K562 (cell line): ENCODE data around the gene ACTRT3. TPM values are rescaled to one million over a fixed set of nuclear protein-coding genes. Genes with fewer than 3 reads are reported as not detected.

Experiments used
- ADNP ChIP-seq: fragments of 200-800 bp; sonication (Bioruptor generic); IDR thresholded peaks from 2 replicates; pipeline ENCODE4 v1.6.1; 2016; ENCODE audit warnings: missing genetic modification characterization, missing compliant biosample characterization
- ARID2 ChIP-seq: fragments of 450-650 bp; IDR thresholded peaks from 2 replicates; pipeline ENCODE4 v1.6.1; 2017; ENCODE audit warnings: antibody characterized with exemption, mild to moderate bottlenecking
- BRCA1 ChIP-seq, 2 experiments: fragments of 450-650 bp in 1 of 2; sonication (generic) in 1 of 2; formaldehyde crosslinking in 1 of 2; IDR thresholded peaks; 2 replicates each; pipeline versions ENCODE4 v1.5.0 to v1.6.1; 2017 to 2020; ENCODE audit warnings: mild to moderate bottlenecking in 1 of 2, missing genetic modification reagents in 1 of 2
- CBFA2T3 ChIP-seq: fragments of 450-650 bp; IDR thresholded peaks from 2 replicates; pipeline ENCODE4 v1.6.1; 2017
- CBFB ChIP-seq: sonication (generic); formaldehyde crosslinking; IDR thresholded peaks from 2 replicates; pipeline ENCODE4 v1.4.0; 2020; ENCODE audit warnings: mild to moderate bottlenecking, missing genetic modification reagents
- CCNT2 ChIP-seq: IDR thresholded peaks from 2 replicates; pipeline ENCODE4 v1.6.1; 2011; ENCODE audit warnings: borderline replicate concordance, low read depth, mild to moderate bottlenecking, moderate library complexity, mixed read lengths, low read length; ENCODE audit not compliant: insufficient read length; ENCODE audit errors: extremely low read depth
- COPS2 ChIP-seq: fragments of 450-650 bp; conservative IDR thresholded peaks from 2 replicates; pipeline ENCODE4 v1.6.1; 2016; ENCODE audit warnings: mild to moderate bottlenecking, moderate library complexity
- CTBP1 ChIP-seq: fragments of 450-650 bp; IDR thresholded peaks from 2 replicates; pipeline ENCODE4 v1.6.1; 2016; ENCODE audit warnings: borderline replicate concordance
- DPF2 ChIP-seq: fragments of 450-650 bp; IDR thresholded peaks from 2 replicates; pipeline ENCODE4 v1.6.1; 2016
- FOXJ2 ChIP-seq: fragments of 200-800 bp; sonication (Bioruptor generic); IDR thresholded peaks from 2 replicates; pipeline ENCODE4 v1.6.1; 2016; ENCODE audit warnings: missing genetic modification characterization, missing compliant biosample characterization
- MAZ ChIP-seq, 2 experiments: fragments of 450-650 bp in 1 of 2; sonication (generic) in 1 of 2; formaldehyde crosslinking; IDR thresholded peaks in 1 of 2; conservative IDR thresholded peaks in 1 of 2; 2 replicates each; pipeline versions ENCODE4 v1.4.0 to v1.5.0; 2020; ENCODE audit warnings: mild to moderate bottlenecking in 1 of 2, missing genetic modification reagents in 1 of 2
- MED1 ChIP-seq: sonication (generic); formaldehyde crosslinking; IDR thresholded peaks from 2 replicates; pipeline ENCODE4 v1.8.1; 2023; ENCODE audit warnings: missing genetic modification reagents, borderline replicate concordance
- MXI1 ChIP-seq: IDR thresholded peaks from 2 replicates; pipeline ENCODE4 v1.6.1; 2011; ENCODE audit warnings: low read depth, mild to moderate bottlenecking, improper control_type of control experiment, low read length
- PPARD ChIP-seq: fragments of 250-450 bp; sonication (Bioruptor Pico); IDR thresholded peaks from 2 replicates; pipeline ENCODE4 v1.8.0; 2022; ENCODE audit warnings: inconsistent platforms, mild to moderate bottlenecking, moderate library complexity
- PRMT5 ChIP-seq: sonication (generic); formaldehyde crosslinking; IDR thresholded peaks from 2 replicates; pipeline ENCODE4 v1.5.0; 2020; ENCODE audit warnings: missing genetic modification reagents
- PTRF ChIP-seq: fragments of 450-650 bp; IDR thresholded peaks from 2 replicates; pipeline ENCODE4 v1.6.1; 2016; ENCODE audit warnings: mild to moderate bottlenecking, missing genetic modification characterization, missing compliant biosample characterization
- PURB ChIP-seq: sonication (generic); formaldehyde crosslinking; IDR thresholded peaks from 2 replicates; pipeline ENCODE4 v1.9.0; 2021; ENCODE audit warnings: low read depth, mild to moderate bottlenecking, missing genetic modification reagents
- RNF2 ChIP-seq: sonication (generic); IDR thresholded peaks from 2 replicates; pipeline ENCODE4 v1.6.1; 2016
- SMAD4 ChIP-seq: fragments of 250-450 bp; sonication (Bioruptor Pico); conservative IDR thresholded peaks from 2 replicates; pipeline ENCODE4 v1.8.0; 2021; ENCODE audit warnings: inconsistent platforms, mild to moderate bottlenecking, moderate library complexity
- SNIP1 ChIP-seq: fragments of 450-650 bp; IDR thresholded peaks from 2 replicates; pipeline ENCODE4 v1.7.1; 2017; ENCODE audit warnings: low read depth, mild to moderate bottlenecking
- STAT5A ChIP-seq: IDR thresholded peaks from 2 replicates; pipeline ENCODE4 v1.6.1; 2012; ENCODE audit warnings: low read length, inconsistent platforms, borderline replicate concordance
- ZSCAN29 ChIP-seq: fragments of 450-650 bp; IDR thresholded peaks from 2 replicates; pipeline ENCODE4 v1.6.1; 2017
- polyA plus RNA-seq, 8 experiments: library from polyadenylated mRNA; depleted of rRNA in 4 of 8; stranded (reverse) in 5 of 8; unstranded in 3 of 8; fragments of >200 nt; fragmentation: Nextera tagmentation in 2 of 8; fragmentation: Illumina TruSeq in 1 of 8; extraction: Ambion mirVana in 2 of 8; extraction: Trizol in 1 of 8; gene quantifications; 2 replicates each; pipeline versions ENCODE4 v1.2.1 to v1.2.3, GENCODE V29; 2011 to 2014; ENCODE audit warnings: inconsistent platforms in 1 of 8, missing spikeins in 1 of 8
- total RNA-seq, 7 experiments: library from RNA; depleted of rRNA in 6 of 7; stranded (reverse); fragments of >200 nt in 6 of 7; fragmentation: Illumina TruSeq in 2 of 7; extraction: Trizol in 2 of 7; gene quantifications; 2 replicates each; pipeline versions ENCODE4 v1.2.1 to v1.2.3, GENCODE V29; 2011 to 2021; ENCODE audit warnings: low replicate concordance in 1 of 7
- TF ChIP-seq, protein P1 (sequence below): sonication (generic); formaldehyde crosslinking; IDR thresholded peaks from 2 replicates; pipeline ENCODE4 v1.8.0; 2022; ENCODE audit warnings: mild to moderate bottlenecking, missing genetic modification reagents, borderline replicate concordance
- TF ChIP-seq, protein P2 (sequence below), 2 experiments: IDR thresholded peaks in 1 of 2; conservative IDR thresholded peaks in 1 of 2; 2 replicates each; pipeline ENCODE4 v1.6.1; 2016; ENCODE audit warnings: low read depth in 2 of 2, mild to moderate bottlenecking in 1 of 2, missing compliant biosample characterization in 1 of 2, missing genetic modification characterization in 1 of 2, moderate library complexity in 1 of 2
- TF ChIP-seq, protein P3 (sequence below): fragments of 450-650 bp; IDR thresholded peaks from 2 replicates; pipeline ENCODE4 v1.6.1; 2016; ENCODE audit warnings: low read depth, mild to moderate bottlenecking, moderate library complexity

Gene ACTRT3
- total and polyA plus RNA-seq, 9 of the 15 experiments (the other 6 are each of a cell fraction or from before 2014, with no cell fraction given), result 0.06 to 0.11 (median 0.07) TPM; not detected in 5

DNA sequence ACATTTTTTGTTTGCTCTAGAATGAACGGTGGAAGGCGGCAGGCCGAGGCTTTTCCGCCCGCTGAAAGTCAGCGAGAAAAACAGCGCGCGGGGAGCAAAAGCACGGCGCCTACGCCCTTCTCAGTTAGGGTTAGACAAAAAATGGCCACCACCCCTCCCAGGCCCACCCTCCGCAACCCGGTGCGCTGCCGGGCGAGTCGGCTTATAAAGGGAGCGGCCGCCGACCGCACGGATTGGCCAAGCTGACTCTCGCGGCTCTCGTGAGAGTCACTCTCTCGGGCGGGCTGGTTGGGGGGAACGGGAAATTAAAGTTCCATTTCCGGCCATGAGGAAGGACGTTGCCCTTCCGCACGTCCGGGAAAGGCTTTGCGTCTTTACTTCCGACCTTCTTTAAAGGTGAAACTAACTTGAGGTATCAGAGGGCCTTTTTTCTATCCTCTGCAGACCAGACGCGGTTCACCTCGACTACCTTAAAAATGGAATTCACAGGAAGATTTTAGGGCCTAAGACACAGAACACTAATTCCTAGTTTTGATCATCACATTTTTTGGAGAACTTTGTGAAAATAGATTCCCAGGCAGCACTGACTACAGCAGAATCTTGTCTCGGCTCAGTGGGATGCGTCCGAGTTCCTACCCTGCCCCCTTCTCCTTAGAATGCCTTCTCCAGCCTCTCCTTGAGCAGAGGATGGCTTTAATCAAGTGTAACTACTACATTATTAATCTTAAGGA, 4.3 kb downstream of the ACTRT3 start, which contains the start of gene TERC (continued):
- TF ChIP-seq, protein P1, sequence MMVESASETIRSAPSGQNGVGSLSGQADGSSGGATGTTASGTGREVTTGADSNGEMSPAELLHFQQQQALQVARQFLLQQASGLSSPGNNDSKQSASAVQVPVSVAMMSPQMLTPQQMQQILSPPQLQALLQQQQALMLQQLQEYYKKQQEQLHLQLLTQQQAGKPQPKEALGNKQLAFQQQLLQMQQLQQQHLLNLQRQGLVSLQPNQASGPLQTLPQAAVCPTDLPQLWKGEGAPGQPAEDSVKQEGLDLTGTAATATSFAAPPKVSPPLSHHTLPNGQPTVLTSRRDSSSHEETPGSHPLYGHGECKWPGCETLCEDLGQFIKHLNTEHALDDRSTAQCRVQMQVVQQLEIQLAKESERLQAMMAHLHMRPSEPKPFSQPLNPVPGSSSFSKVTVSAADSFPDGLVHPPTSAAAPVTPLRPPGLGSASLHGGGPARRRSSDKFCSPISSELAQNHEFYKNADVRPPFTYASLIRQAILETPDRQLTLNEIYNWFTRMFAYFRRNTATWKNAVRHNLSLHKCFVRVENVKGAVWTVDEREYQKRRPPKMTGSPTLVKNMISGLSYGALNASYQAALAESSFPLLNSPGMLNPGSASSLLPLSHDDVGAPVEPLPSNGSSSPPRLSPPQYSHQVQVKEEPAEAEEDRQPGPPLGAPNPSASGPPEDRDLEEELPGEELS, result no peak
- TF ChIP-seq PPARD (CRISPR knock-in tag) (no peak), ZSCAN29 (no peak), DPF2 (no peak), SNIP1 (no peak), STAT5A (peak; percentile 16; the same call in 1 of the 2 replicates), PTRF (no peak), ARID2 (no peak), MAZ (CRISPR knock-in tag; conservative IDR thresholded peaks at IDR 0.05 in 1 of 2, IDR thresholded peaks at IDR 0.05 in 1 of 2) (peak in 1 of 2 experiments; percentile 29; a peak in 1 of 4 replicates), RNF2 (0 out of 2 replicates have a peak, but pooled peaks have one; percentile 25), PURB (CRISPR knock-in tag) (no peak), SMAD4 (no peak), ADNP (tag) (no peak), PRMT5 (CRISPR knock-in tag) (no peak), CCNT2 (no peak), CBFA2T3 (no peak), MED1 (CRISPR knock-in tag) (no peak), MXI1 (no peak), BRCA1 (IDR thresholded peaks at IDR 0.05) (no peak), BRCA1 (CRISPR knock-in tag; IDR thresholded peaks at IDR 0.05) (no peak), CBFB (no peak), COPS2 (no peak), FOXJ2 (tag) (no peak), CTBP1 (no peak)
- TF ChIP-seq, protein P2, sequence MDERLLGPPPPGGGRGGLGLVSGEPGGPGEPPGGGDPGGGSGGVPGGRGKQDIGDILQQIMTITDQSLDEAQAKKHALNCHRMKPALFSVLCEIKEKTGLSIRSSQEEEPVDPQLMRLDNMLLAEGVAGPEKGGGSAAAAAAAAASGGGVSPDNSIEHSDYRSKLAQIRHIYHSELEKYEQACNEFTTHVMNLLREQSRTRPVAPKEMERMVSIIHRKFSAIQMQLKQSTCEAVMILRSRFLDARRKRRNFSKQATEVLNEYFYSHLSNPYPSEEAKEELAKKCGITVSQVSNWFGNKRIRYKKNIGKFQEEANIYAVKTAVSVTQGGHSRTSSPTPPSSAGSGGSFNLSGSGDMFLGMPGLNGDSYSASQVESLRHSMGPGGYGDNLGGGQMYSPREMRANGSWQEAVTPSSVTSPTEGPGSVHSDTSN (CRISPR knock-in tag; IDR thresholded peaks at IDR 0.05; ENCODE audit: low read depth), result no peak
- TF ChIP-seq, protein P2 (tag; conservative IDR thresholded peaks at IDR 0.05; ENCODE audit: low read depth), result no peak
- TF ChIP-seq, protein P3, sequence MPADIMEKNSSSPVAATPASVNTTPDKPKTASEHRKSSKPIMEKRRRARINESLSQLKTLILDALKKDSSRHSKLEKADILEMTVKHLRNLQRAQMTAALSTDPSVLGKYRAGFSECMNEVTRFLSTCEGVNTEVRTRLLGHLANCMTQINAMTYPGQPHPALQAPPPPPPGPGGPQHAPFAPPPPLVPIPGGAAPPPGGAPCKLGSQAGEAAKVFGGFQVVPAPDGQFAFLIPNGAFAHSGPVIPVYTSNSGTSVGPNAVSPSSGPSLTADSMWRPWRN, result no peak
